BLaER1 treated with 17β-estradiol and CSF1 and Interleukin-3, amounts not matched to agents 10 nM and 100 nM (cell line): ENCODE data around the gene KAT7.
A peak's percentile ranks its signal among the peaks of the same experiment; 100 is the strongest.

Source experiments
- H3K27ac ChIP-seq, 11 experiments: shearing (Covaris generic); formaldehyde crosslinking; 2 replicates each; pipeline ENCODE4 v1.8.1; 2022
- H3K27me3 ChIP-seq, 11 experiments: shearing (Covaris generic); formaldehyde crosslinking; 2 replicates each; pipeline ENCODE4 v1.8.1; 2022
- H3K36me3 ChIP-seq, 11 experiments: shearing (Covaris generic); formaldehyde crosslinking; 2 replicates each; pipeline ENCODE4 v1.8.1; 2022
- H3K4me1 ChIP-seq, 10 experiments: shearing (Covaris generic); formaldehyde crosslinking; 2 replicates each; pipeline ENCODE4 v1.8.1; 2022
- H3K4me2 ChIP-seq, 11 experiments: shearing (Covaris generic); formaldehyde crosslinking; 2 replicates each; pipeline ENCODE4 v1.8.1; 2022
- H3K4me3 ChIP-seq, 10 experiments: shearing (Covaris generic); formaldehyde crosslinking; 2 replicates each; pipeline ENCODE4 v1.8.1; 2022
- H3K9ac ChIP-seq, 11 experiments: shearing (Covaris generic); formaldehyde crosslinking; 2 replicates each; pipeline ENCODE4 v1.8.1; 2022
- H3K9me3 ChIP-seq, 11 experiments: shearing (Covaris generic); formaldehyde crosslinking; replicated peaks in 1 of 11; 2 replicates each; pipeline ENCODE4 v1.8.1; 2022
- H4K20me1 ChIP-seq, 11 experiments: shearing (Covaris generic); formaldehyde crosslinking; 2 replicates each; pipeline ENCODE4 v1.8.1; 2022
- Cebpa-rat ChIP-seq, 11 experiments: shearing (Covaris generic); IDR thresholded peaks; 2 replicates each; pipeline ENCODE4 v1.8.1; 2022

The KAT7 gene

DNA sequence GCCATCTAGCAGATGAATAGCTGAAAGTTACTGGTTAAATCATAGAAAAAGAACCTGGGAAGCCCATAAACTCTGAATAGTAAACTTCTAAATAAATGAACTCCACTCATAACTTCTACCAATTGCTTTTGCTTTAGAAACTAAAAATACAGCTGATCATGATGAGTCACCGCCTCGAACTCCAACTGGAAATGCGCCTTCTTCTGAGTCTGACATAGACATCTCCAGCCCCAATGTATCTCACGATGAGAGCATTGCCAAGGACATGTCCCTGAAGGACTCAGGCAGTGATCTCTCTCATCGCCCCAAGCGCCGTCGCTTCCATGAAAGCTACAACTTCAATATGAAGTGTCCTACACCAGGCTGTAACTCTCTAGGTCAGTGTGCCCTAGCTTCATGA, 9.7 kb downstream of the KAT7 start:
- Histone ChIP-seq H4K20me1 (peaks cover 27 to 97% (median 67%) of the 10 kb centered on the region in 11 experiments; a peak in 21 of 22 replicates), H3K4me2 (peak overlapping the region in 2 of 11 experiments; percentile 1 to 9; a peak in 2 of 22 replicates)

DNA sequence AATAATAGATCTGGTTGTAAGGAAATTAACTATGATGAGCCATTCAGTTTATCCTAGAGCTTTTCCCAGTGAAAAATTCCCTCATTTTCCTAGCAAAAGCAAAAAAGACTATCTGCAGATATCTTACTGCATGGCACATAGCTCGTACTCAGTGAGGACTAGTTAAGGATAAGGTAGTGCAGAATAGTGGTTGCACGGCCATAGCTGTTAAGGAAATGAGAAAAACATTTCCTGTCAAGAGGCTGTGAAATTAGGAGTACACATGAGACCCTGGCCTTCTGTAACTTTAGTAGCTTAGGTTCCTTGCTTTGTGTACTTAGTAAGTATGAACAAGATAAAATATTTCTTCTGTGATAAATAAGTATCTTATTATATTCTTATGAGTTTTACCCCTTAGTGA, 10.3 kb downstream of the KAT7 start:
- Histone ChIP-seq H3K4me1 (peaks cover 0 to 35% (median 12%) of the 10 kb centered on the region in 10 experiments; a peak in 12 of 20 replicates), H3K4me2 (peak overlapping the region in 1 of 11 experiments; percentile 9; a peak in 1 of 22 replicates), H3K9me3 (peaks cover 0 to 21% (median 12%) of the 10 kb centered on the region in 11 experiments; a peak in 12 of 22 replicates), H4K20me1 (peaks cover 22 to 96% (median 61%) of the 10 kb centered on the region in 11 experiments; a peak in 21 of 22 replicates), H3K9ac (no peak overlapping the region), H3K4me3 (no peak overlapping the region), H3K27ac (no peak overlapping the region; a peak in 1 of 22 replicates), H3K27me3 (no peaks in the 10 kb centered on the region), H3K36me3 (peaks cover 94 to 100% (median 100%) of the 10 kb centered on the region in 11 experiments)
- TF ChIP-seq Cebpa-rat (IDR thresholded peaks at IDR 0.05), result no peak

More for the DNA sequence above, 9.7 kb downstream of the KAT7 start:
- H3K36me3 ChIP-seq, result peaks cover 95 to 100% (median 100%) of the 10 kb centered on the region in 11 experiments
- H3K4me3 ChIP-seq, result no peak overlapping the region
- H3K27me3 ChIP-seq, result no peaks in the 10 kb centered on the region
- no peak overlapping the region for H3K27ac ChIP-seq
- peaks cover 0 to 15% (median 9%) of the 10 kb centered on the region in 11 experiments; a peak in 12 of 22 replicates for H3K9me3 ChIP-seq
- no peak overlapping the region for H3K9ac ChIP-seq
- TF ChIP-seq Cebpa-rat (IDR thresholded peaks at IDR 0.05), result no peak
- H3K4me1 ChIP-seq, result peaks cover 0 to 32% (median 11%) of the 10 kb centered on the region in 10 experiments; a peak in 11 of 20 replicates

GRCh38 chr17:49809056-49809455, 20.6 kb downstream of the KAT7 start:
- no peak overlapping the region for H3K27ac ChIP-seq
- H3K4me2 ChIP-seq, result no peak overlapping the region
- H3K9me3 ChIP-seq, result no peaks in the 10 kb centered on the region
- peaks cover 14 to 46% (median 26%) of the 10 kb centered on the region in 10 experiments for H3K4me1 ChIP-seq
- no peak for TF ChIP-seq Cebpa-rat (IDR thresholded peaks at IDR 0.05)
- no peak overlapping the region for H3K4me3 ChIP-seq
- peaks cover 95 to 100% (median 99%) of the 10 kb centered on the region in 11 experiments for H3K36me3 ChIP-seq
- peaks cover 9 to 72% (median 39%) of the 10 kb centered on the region in 11 experiments; a peak in 18 of 22 replicates for H4K20me1 ChIP-seq
- H3K9ac ChIP-seq, result no peak overlapping the region
- H3K27me3 ChIP-seq, result no peaks in the 10 kb centered on the region

GRCh38 chr17:49814781-49815529, 26.5 kb downstream of the KAT7 start:
- H3K27me3 ChIP-seq, result no peaks in the 10 kb centered on the region
- H3K9me3 ChIP-seq, result no peaks in the 10 kb centered on the region
- H4K20me1 ChIP-seq, result peaks cover 0 to 39% (median 10%) of the 10 kb centered on the region in 11 experiments; a peak in 12 of 22 replicates
- TF ChIP-seq Cebpa-rat (IDR thresholded peaks at IDR 0.05), result no peak
- no peak overlapping the region for H3K27ac ChIP-seq
- peaks cover 22 to 68% (median 52%) of the 10 kb centered on the region in 10 experiments for H3K4me1 ChIP-seq
- H3K36me3 ChIP-seq, result peaks cover 98 to 100% (median 100%) of the 10 kb centered on the region in 11 experiments
- no peak overlapping the region for H3K4me3 ChIP-seq
- peak overlapping the region in 4 of 11 experiments; percentile 30 to 65 (median 55); a peak in 6 of 22 replicates for H3K4me2 ChIP-seq
- H3K9ac ChIP-seq, result no peak overlapping the region

DNA sequence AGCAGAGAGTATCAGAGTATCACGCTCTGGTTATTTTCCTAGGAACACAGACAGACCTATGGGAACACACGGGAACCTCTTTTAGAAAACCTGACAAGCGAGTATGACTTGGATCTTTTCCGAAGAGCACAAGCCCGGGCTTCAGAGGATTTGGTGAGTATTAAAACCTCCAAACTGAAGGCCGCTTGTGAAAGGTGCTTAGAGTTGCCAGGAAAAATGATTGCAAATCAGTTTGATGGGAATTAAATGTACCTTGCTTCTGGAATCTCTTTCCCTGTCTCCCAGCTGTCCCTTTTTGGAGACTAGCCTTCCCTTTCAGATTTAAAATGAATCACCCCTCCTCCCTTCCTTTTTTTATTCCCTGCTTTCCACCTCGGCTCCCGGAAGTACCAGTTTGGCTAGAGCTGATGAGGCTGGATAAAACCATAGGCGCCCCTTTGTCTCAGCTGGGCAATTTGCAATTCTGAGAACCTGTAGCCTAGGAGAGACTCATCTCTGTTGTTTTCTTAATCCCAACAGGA, 27.3 kb downstream of the KAT7 start:
- peak overlapping the region in 3 of 11 experiments; percentile 1 to 61 (median 18); a peak in 4 of 22 replicates for H3K4me2 ChIP-seq
- no peaks in the 10 kb centered on the region for H3K27me3 ChIP-seq
- no peaks in the 10 kb centered on the region for H3K9me3 ChIP-seq
- peaks cover 0 to 39% (median 7%) of the 10 kb centered on the region in 11 experiments; a peak in 12 of 22 replicates for H4K20me1 ChIP-seq
- 0 out of 22 replicates have a peak overlapping the region, but pooled peaks of 2 of the 11 experiments have one; percentile 0 to 4 for H3K27ac ChIP-seq
- H3K9ac ChIP-seq, result 0 out of 22 replicates have a peak overlapping the region, but pooled peaks of 1 of the 11 experiments have one; percentile 3
- TF ChIP-seq Cebpa-rat (IDR thresholded peaks at IDR 0.05), result no peak
- peaks cover 22 to 77% (median 56%) of the 10 kb centered on the region in 10 experiments for H3K4me1 ChIP-seq
- H3K36me3 ChIP-seq, result peaks cover 98 to 100% (median 100%) of the 10 kb centered on the region in 11 experiments
- no peak overlapping the region for H3K4me3 ChIP-seq

DNA sequence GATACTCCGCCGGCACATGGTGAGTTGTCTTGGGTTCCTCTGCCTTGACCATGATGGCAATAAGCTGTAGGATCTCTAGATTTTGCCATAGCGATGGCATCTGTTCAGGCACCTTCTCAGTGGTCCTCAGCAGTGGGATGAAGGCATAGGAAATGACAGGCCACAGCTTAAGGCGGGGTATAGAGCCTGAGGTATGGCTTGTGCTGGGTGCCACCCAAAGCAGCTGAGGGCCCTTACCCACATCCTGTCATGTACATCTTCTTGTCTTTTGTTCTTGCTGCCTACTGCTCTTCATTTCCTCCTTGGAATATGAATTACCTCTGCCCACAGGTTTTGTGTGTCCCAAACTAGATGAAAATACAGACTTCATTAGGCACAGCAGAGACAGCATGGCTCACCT, 29.5 kb downstream of the KAT7 start:
- peaks cover 0 to 39% (median 7%) of the 10 kb centered on the region in 11 experiments; a peak in 12 of 22 replicates for H4K20me1 ChIP-seq
- H3K9ac ChIP-seq, result peak overlapping the region in 2 of 11 experiments; percentile 12 to 37; a peak in 3 of 22 replicates
- no peaks in the 10 kb centered on the region for H3K9me3 ChIP-seq
- H3K4me2 ChIP-seq, result peak overlapping the region; percentile 16 to 79 (median 52); a peak in 19 of 22 replicates
- H3K36me3 ChIP-seq, result peaks cover 99 to 100% (median 100%) of the 10 kb centered on the region in 11 experiments
- no peak for TF ChIP-seq Cebpa-rat (IDR thresholded peaks at IDR 0.05)
- no peaks in the 10 kb centered on the region for H3K27me3 ChIP-seq
- H3K27ac ChIP-seq, result peak overlapping the region in 8 of 11 experiments; percentile 5 to 61 (median 44); a peak in 15 of 22 replicates
- 0 out of 20 replicates have a peak overlapping the region, but pooled peaks of 1 of the 10 experiments have one; percentile 6 for H3K4me3 ChIP-seq
- H3K4me1 ChIP-seq, result peaks cover 22 to 98% (median 70%) of the 10 kb centered on the region in 10 experiments

- H4K20me1 ChIP-seq, result peaks cover 0 to 28% (median 2%) of the 10 kb centered on the region in 11 experiments; a peak in 10 of 22 replicates
- H3K4me2 ChIP-seq, result peak overlapping the region in 6 of 11 experiments; percentile 33 to 79 (median 58); a peak in 10 of 22 replicates
- H3K27me3 ChIP-seq, result no peaks in the 10 kb centered on the region
- H3K36me3 ChIP-seq, result peaks cover 99 to 100% (median 100%) of the 10 kb centered on the region in 11 experiments
- peaks cover 19 to 98% (median 64%) of the 10 kb centered on the region in 10 experiments for H3K4me1 ChIP-seq
- TF ChIP-seq Cebpa-rat (IDR thresholded peaks at IDR 0.05), result no peak
- no peak overlapping the region for H3K4me3 ChIP-seq
- H3K9ac ChIP-seq, result no peak overlapping the region
- peak overlapping the region in 6 of 11 experiments; percentile 31 to 61 (median 44); a peak in 7 of 22 replicates for H3K27ac ChIP-seq
- no peaks in the 10 kb centered on the region for H3K9me3 ChIP-seq
These were observed 30.7 kb downstream of the KAT7 start for GRCh38 chr17:49819138-49819537.

DNA sequence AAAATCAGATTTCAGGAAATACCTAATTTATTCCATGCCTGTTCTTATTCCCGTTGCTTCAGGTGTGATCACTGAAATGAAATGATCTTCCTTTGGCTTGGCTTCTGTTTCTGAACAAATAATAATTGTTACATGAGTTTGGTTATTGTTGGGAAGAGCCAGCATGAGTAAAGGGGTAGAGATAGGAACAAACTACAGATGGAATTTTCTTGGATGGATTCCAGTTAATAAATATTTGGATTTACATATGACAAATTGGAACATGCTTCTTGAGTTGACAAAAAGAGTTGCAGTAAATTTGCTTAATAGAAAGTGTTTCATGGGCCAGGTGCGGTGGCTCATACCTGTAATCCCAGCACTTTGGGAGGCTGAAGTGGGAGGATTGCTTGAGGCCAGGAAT, 31.2 kb downstream of the KAT7 start:
- Histone ChIP-seq H3K4me1 (peaks cover 19 to 97% (median 59%) of the 10 kb centered on the region in 10 experiments), H3K4me2 (no peak overlapping the region), H3K27ac (no peak overlapping the region), H4K20me1 (peaks cover 0 to 25% (median 0%) of the 10 kb centered on the region in 11 experiments; a peak in 5 of 22 replicates), H3K9ac (no peak overlapping the region), H3K4me3 (no peak overlapping the region), H3K9me3 (no peaks in the 10 kb centered on the region), H3K27me3 (no peaks in the 10 kb centered on the region), H3K36me3 (peaks cover 99 to 100% (median 100%) of the 10 kb centered on the region in 11 experiments)
- TF ChIP-seq Cebpa-rat (IDR thresholded peaks at IDR 0.05), result no peak
